CD4-positive, alpha-beta T cell treated with Interleukin-1 beta for 1 hour (primary cell): ENCODE results near the gene AMZ2.
A peak's percentile ranks its signal among the peaks of the same experiment; 100 is the strongest.
"Not testable (repeated sequence)": the region's sequence is repeated elsewhere in the genome, so short reads cannot be mapped to it uniquely, and the experiment has no call there.

Source experiments
- DNase-seq, 2 donors: peaks; one replicate each; pipeline ENCODE4 v3.0.0-alpha.2; 2020 to 2022

The AMZ2 gene

GRCh38 chr17:68255151-68255550 is 7.3 kb downstream of the AMZ2 start:
- DNase-seq, result no peak

GRCh38 chr17:68255731-68256538 is 8.1 kb downstream of the AMZ2 start:
- peak; percentile 34 to 57 for DNase-seq

GRCh38 chr17:68256701-68257100 is 8.9 kb downstream of the AMZ2 start:
- not testable (repeated sequence) for DNase-seq

GRCh38 chr17:68257934-68258333 is 10.1 kb downstream of the AMZ2 start:
- no peak for DNase-seq

GRCh38 chr17:68258890-68259647 is 11.2 kb downstream of the AMZ2 start:
- peak; percentile 90 to 92 for DNase-seq

GRCh38 chr17:68259648-68259951 is 11.8 kb downstream of the AMZ2 start:
- not testable (repeated sequence) for DNase-seq

- no peak for DNase-seq
Observed at GRCh38 chr17:68260051-68260762, 12.4 kb downstream of the AMZ2 start.

- DNase-seq, result not testable (repeated sequence)
Observed at GRCh38 chr17:68262467-68262866, 14.6 kb downstream of the AMZ2 start.

- DNase-seq, result peak in 1 of 2 donors; percentile 82
Observed at GRCh38 chr17:68263101-68263681, 15.3 kb downstream of the AMZ2 start.

- DNase-seq, result not testable (repeated sequence)
Observed at GRCh38 chr17:68265833-68266232, 18.0 kb downstream of the AMZ2 start.

GRCh38 chr17:68273722-68274121 is 25.9 kb downstream of the AMZ2 start:
- no peak for DNase-seq

GRCh38 chr17:68276339-68276738 is 28.5 kb downstream of the AMZ2 start:
- not testable (repeated sequence) for DNase-seq

GRCh38 chr17:68277807-68278206 is 30.0 kb downstream of the AMZ2 start:
- no peak for DNase-seq

- not testable (repeated sequence) for DNase-seq
Observed at GRCh38 chr17:68281965-68282364, 34.1 kb downstream of the AMZ2 start.

GRCh38 chr17:68288375-68288774 is 40.5 kb downstream of the AMZ2 start:
- peak; percentile 11 to 58 for DNase-seq

- DNase-seq, result peak; percentile 46 to 59
Observed at GRCh38 chr17:68288804-68289203, 41.0 kb downstream of the AMZ2 start.

GRCh38 chr17:68289473-68289872 is 41.6 kb downstream of the AMZ2 start:
- no peak for DNase-seq

- DNase-seq, result no peak
Observed at GRCh38 chr17:68289936-68290267, 42.1 kb downstream of the AMZ2 start.

GRCh38 chr17:68290268-68290954 is 42.6 kb downstream of the AMZ2 start:
- peak; percentile 74 to 78 for DNase-seq

- DNase-seq, result peak; percentile 85 to 87
Observed at GRCh38 chr17:68290955-68291835, 43.4 kb downstream of the AMZ2 start, which contains the start of the genes ARSG and SLC16A6. Gene ARSG, plus strand, starts transcription at chr17:68291495. Its CDS starts 15,999 bp downstream, at chr17:68307494. Gene SLC16A6, minus strand, starts transcription at chr17:68291127. Its CDS starts 12,807 bp downstream, at chr17:68278320.
